ENCODE data around the gene NFYC. TPM values are rescaled to one million over a fixed set of nuclear protein-coding genes. Genes with fewer than 3 reads are reported as not detected.

The NFYC gene
- total RNA-seq, 1 donor from 2014 or later, result 62.2 TPM

DNA sequence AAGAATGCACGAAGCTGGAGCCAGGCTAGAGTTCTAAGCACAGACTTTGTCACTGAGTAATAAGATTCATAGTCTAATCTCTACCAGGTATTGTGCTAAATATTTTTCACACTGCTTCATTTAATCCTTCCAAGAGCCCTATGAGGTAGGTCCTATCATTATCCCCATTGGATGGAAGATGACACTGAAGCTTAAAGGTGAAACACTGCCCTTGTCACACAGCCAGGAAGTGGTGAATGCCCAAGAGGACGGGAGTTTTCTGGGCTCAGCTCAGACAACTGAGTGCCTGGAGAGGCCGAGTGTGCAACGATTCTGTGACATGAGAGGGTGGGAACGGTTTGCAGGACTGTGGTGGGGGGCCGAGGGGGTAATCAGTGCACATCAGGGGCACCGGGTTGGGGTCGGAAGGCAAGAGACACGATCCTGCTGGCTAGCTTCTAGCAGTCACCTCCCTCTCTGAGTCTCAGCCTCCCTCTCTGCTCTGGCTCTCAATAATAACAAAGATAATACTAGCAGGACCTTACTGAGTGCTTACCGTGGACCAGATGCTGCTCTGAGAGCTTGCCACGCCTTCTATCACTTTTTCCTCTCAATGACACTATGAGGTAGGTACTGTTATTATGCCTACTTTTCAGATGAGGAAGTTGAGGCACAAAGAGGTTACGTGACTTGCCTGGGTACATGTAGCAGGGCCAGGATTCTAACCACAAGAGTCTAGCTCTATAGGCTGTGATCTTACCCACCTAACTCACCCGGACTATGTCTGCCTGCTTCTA is 104.5 kb downstream of the NFYC start:
- Histone ChIP-seq H3K27ac (replicated peaks) (no peak overlapping the region), H3K4me3 (no peak overlapping the region)

DNA sequence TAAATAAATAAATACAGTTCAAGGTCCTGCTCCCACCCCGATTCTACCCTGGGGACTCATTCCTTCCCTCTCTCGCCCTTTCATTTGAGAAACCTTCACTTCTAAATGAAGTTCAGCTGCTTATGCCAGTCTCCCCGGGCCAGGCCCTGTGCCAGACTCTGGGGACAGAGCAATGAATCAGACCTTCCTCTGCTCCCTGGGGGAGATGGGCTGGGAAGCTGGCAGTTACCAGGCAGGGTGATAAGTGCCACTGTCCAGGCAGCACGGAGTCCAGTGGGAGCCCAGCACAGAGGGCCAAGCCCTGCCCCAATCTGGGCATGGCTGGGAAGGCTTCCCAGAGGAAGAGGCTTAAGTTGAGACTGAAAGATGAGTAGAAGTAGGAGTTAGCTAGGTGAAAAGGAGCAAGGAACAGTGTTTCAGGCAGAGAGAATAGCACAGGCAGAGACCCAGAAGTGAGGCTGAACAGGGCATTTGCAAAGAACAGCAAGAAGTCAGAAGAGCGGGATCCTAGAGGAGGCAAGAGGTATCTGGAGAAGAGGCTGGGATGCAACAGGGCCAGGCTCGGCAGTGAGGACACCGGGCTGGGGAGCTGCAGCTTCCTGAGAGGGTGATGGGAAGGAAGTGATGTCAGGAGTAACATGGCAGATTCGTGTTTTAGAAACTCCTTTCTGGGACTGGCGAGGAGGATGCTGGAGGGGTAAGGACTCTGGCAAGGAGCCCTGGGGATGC is 105.6 kb downstream of the NFYC start:
- TF ChIP-seq, protein P1, sequence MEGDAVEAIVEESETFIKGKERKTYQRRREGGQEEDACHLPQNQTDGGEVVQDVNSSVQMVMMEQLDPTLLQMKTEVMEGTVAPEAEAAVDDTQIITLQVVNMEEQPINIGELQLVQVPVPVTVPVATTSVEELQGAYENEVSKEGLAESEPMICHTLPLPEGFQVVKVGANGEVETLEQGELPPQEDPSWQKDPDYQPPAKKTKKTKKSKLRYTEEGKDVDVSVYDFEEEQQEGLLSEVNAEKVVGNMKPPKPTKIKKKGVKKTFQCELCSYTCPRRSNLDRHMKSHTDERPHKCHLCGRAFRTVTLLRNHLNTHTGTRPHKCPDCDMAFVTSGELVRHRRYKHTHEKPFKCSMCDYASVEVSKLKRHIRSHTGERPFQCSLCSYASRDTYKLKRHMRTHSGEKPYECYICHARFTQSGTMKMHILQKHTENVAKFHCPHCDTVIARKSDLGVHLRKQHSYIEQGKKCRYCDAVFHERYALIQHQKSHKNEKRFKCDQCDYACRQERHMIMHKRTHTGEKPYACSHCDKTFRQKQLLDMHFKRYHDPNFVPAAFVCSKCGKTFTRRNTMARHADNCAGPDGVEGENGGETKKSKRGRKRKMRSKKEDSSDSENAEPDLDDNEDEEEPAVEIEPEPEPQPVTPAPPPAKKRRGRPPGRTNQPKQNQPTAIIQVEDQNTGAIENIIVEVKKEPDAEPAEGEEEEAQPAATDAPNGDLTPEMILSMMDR (IDR thresholded peaks at IDR 0.05; ENCODE audit: borderline replicate concordance), result no peak
- Histone ChIP-seq H3K36me3 (no peaks in the 10 kb centered on the region), H3K4me3 (no peak overlapping the region), H3K27me3 (ENCODE audit: low read depth) (no peaks in the 10 kb centered on the region), H3K9me3 (replicated peaks) (no peaks in the 10 kb centered on the region), H3K27ac (replicated peaks) (no peak overlapping the region), H3K4me1 (peaks cover 47% of the 10 kb centered on the region)
- peak; percentile 59 for DNase-seq
- intact Hi-C loops (cut with micrococcal nuclease), result no loop called here

More for the DNA sequence above, 104.5 kb downstream of the NFYC start:
- H3K4me1 ChIP-seq, result peaks cover 38% of the 10 kb centered on the region
- intact Hi-C loops (cut with micrococcal nuclease), result no loop called here
- no peaks in the 10 kb centered on the region for H3K36me3 ChIP-seq
- H3K9me3 ChIP-seq (replicated peaks), result no peaks in the 10 kb centered on the region
- TF ChIP-seq, protein P1 (IDR thresholded peaks at IDR 0.05; ENCODE audit: borderline replicate concordance), result no peak
- DNase-seq, result no peak
- H3K27me3 ChIP-seq (ENCODE audit: low read depth), result no peaks in the 10 kb centered on the region

DNA sequence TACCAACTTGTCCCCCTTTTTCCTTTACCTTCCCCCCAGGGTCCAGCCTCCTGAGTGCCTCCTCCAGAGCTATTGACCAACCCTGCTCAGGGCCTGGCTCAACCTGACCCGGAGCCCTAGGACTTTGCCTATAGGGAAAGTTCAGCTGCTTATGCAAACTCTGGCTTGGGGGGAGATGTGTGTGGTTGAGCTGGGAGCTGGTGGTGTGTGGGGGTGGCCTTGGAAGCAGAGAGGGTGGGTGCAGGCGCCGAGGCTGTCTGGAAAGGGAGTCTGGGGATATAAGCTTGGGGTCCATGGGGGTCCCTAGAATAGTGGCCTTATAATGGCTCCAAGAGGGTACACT is 106.1 kb downstream of the NFYC start:
- TF ChIP-seq, protein P1 (IDR thresholded peaks at IDR 0.05; ENCODE audit: borderline replicate concordance), result no peak
- Histone ChIP-seq H3K36me3 (no peaks in the 10 kb centered on the region), H3K27ac (replicated peaks) (no peak overlapping the region), H3K9me3 (replicated peaks) (no peaks in the 10 kb centered on the region), H3K4me1 (peaks cover 52% of the 10 kb centered on the region), H3K4me3 (no peak overlapping the region), H3K27me3 (ENCODE audit: low read depth) (no peaks in the 10 kb centered on the region)
- intact Hi-C loops (cut with micrococcal nuclease), result no loop called here
- no peak for DNase-seq

GRCh38 chr1:40798366-40799281 is 107.1 kb downstream of the NFYC start:
- Histone ChIP-seq H3K9me3 (replicated peaks) (no peaks in the 10 kb centered on the region), H3K27me3 (ENCODE audit: low read depth) (no peaks in the 10 kb centered on the region), H3K4me1 (peaks cover 52% of the 10 kb centered on the region), H3K36me3 (no peaks in the 10 kb centered on the region), H3K4me3 (no peak overlapping the region), H3K27ac (replicated peaks) (no peak overlapping the region)
- intact Hi-C loops (cut with micrococcal nuclease), result no loop called here
- TF ChIP-seq, protein P1 (IDR thresholded peaks at IDR 0.05; ENCODE audit: borderline replicate concordance), result no peak
- no peak for DNase-seq

DNA sequence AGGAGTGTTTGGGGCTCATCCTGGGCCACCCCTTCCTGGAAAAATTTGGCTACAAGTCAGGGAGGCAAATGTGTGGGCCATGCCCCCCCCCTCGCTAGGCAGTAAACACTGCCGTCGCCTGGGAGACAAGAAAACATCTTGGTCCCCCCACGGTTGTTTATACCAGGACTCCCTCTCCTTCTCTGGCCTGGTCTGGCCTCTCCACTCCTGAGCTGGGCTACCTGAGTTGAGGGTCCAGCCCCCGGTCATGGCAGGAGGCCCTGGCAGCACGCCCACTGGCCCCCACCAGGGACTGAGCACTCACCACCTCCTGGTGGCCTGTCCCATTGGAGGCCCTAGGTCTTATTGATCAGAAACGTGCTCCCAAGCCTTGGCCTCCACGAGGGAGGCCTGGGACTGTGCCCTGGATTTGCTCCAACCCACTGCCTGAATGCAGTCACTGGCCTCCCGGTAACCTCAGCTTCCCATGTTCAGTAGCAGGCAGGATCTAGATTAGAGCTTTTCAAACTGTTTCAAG is 107.9 kb downstream of the NFYC start:
- no peaks in the 10 kb centered on the region for H3K27me3 ChIP-seq (ENCODE audit: low read depth)
- peaks cover 52% of the 10 kb centered on the region for H3K4me1 ChIP-seq
- intact Hi-C loops (cut with micrococcal nuclease), result no loop called here
- no peak overlapping the region for H3K27ac ChIP-seq (replicated peaks)
- TF ChIP-seq, protein P1 (IDR thresholded peaks at IDR 0.05; ENCODE audit: borderline replicate concordance), result no peak
- H3K9me3 ChIP-seq (replicated peaks), result no peaks in the 10 kb centered on the region
- DNase-seq, result no peak
- no peak overlapping the region for H3K4me3 ChIP-seq
- H3K36me3 ChIP-seq, result no peaks in the 10 kb centered on the region

Data from left ventricle myocardium inferior (tissue), 1 donor.